GM19328 (cell line): Measurements from ENCODE around the gene NELL1.

Experiments used
- ATAC-seq: cut with Tn5 transposase; IDR thresholded peaks from one replicate; pipeline ENCODE4 v1.9.1; 2021; ENCODE audit warnings: mild to moderate bottlenecking, moderate library complexity; ENCODE audit not compliant: unreplicated experiment

Gene NELL1

DNA sequence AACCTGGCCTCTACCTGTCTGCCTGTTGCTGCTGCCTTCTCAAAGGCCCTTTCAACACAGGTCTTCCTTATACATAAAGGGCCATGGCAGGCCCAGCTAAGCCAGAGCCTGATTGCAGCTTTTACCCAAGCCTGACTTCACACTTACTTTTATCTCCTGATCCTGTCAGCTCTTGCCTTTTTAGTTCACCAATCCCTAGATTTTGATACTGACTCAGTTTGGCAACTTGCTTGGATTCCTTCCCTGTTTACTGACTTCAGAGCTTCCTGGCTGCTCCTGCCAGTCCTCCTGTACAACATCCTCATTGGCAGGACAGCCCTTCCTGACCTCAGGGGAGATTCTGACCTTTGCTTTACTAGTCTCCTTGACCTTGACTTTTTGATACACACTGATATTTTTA, 195.2 kb downstream of the NELL1 start:
- ATAC-seq: no peak

DNA sequence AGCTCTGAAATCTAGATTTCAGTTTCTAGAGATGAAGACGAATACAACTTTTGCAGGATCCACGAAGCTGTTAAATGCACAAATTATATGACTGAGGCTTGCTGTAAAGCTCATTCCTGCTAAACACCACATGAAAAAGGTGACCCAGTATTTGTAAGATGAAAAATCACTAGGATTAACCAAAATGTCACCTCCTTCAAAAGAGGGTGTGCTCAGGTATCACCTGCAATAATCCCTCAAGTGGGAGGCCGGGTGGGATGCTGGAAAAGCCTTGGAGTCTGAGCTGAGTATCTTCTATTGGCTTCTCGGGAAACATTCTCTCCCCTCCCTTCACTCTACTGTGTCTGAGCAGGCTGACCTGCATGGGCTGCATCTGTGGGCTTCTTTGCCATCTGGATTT, 195.8 kb downstream of the NELL1 start:
- no peak for ATAC-seq

DNA sequence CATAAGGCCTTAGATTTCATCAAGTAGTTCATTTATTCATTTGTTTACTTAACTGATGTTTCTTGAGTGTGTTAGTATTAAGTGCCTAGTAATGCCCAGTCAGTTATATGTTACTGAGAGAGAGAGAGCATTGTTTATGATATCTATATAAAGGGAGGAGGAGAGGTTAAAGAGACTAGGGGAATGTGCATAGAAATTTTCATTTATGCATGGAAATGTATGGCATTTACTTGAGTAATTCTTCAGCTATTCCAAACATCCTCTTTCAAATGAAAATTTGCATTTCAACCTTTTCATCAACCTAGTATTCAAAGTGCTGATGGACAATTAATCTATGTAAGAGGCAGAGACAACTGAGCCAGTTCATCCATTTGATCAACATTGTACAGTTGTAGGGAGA, 199.7 kb downstream of the NELL1 start:
- ATAC-seq: no peak

DNA sequence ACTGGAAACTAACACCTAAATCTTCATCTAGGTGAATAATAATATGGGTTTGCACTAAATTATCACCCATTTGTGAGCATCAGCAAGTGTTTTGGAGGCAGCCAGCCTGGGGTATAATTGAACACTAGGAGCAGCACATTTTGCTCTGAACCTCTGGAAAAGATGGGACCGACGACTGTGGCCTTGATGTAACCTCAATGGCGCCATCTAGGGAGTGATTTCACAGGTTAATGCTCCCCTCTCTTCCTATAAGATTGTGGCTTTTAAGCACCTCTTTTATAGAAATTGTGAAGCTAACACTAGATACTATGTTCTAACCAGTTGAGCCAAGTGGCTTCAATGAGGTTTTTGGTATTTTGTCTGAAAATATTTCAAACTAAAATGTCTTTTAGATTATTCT, 203.7 kb downstream of the NELL1 start:
- no peak for ATAC-seq

DNA sequence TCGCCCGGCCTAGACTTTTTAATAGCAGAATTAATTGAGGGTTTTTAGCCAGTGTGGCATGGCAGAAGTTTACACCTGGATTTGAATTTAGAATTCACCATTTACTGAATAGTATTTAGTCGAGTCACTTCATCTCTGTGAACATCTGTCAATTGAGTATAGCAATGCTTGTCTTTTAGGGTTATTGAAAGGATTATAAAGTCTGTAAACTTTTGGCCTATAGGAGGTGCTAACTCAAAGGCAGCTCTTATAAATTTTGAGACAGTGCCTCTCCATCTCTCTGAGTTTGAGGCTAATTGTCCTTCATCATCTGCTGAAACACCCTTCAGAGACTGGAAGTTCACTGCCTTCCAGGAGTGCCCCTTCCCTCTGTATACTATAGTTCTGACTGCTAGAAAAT, 205.0 kb downstream of the NELL1 start:
- ATAC-seq: no peak

DNA sequence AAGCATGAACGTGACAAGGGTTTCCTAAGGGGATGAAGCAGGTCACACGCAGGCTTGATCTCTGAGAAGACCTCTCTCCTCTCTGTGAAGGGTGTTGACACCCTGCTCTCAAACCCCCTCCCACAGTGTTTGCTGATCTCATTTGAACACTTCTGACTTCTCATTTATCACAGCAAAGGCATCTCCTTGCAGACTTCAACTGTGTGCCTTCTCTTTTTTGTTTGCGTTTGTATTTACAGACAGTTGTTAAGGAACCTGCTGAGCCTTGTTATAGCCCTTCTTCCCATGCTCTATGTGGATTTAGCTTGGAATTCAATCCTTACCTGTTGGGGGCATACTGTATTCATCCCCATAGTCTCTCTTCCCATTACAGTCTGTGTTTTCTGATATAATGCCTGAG, 206.5 kb downstream of the NELL1 start:
- ATAC-seq: no peak

DNA sequence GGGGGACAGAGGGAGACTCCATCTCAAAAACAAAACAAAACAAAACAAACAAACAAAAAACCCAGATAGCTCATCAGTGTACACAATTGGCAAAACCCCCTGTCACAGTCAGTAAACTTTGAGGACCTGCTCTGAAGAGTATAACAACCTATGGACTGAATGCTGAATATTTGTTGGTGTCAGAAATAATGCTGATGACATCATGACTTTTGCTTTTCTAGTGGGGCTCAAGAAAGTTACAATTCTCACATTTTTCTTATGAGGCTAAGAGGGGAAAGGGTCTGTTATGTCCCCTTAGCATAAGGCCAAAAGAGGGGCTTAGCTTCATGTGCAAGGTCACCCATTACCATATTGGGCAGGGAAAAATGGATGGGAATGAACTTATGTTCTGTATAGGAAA, 207.4 kb downstream of the NELL1 start:
- ATAC-seq: no peak

DNA sequence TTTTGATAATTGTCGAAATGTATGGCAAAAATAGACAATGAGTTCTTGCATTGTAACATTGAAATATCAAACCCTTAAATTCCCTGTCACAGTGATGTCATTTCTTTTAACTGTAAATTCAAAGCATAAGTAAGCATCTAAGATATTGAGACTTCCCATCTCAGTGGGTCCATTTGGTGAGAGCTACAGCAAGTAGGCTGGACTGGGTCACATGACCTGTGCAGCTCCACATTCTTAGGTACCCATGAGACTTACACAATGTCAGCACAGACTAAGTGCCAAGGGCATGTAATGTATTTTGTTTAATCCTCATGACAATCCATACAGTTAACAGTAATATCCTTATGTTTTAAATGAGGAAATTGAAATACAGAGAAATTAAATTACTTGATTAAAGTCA, 210.7 kb downstream of the NELL1 start:
- no peak for ATAC-seq

DNA sequence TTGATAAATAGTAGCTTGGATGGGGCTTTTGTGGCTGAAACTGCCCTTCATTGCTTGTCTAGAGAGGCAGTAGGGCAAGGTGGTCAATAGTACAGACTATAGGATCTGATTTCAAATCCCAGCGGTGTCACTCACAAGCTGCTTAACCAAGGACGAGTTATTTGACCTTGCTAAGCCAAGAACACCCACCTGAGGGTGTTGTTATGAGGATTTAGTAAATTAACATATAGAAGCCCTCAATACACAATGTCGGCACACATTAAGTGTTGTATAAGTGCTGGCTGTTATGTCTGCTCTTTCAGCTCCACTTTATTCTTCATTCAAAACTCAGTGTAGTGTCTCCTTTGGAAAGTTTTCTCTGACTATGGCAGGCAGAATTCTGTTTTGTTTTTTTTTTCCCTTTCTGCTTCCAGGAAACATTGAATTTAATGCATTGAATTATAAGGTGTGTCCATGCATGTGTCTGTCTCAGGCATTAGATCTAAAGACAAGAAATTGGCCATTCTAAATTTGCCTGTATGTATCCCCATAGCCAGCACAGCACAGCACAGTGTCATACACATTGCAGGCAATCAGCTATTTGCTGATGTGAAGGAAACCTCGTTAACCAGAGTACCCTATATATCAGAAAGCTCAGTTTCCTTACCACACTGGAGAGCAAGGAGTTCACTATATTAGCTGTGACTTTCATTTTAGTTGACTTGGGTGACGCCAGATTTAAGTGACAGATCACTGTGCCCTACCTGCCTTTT, 212.1 kb downstream of the NELL1 start:
- no peak for ATAC-seq

DNA sequence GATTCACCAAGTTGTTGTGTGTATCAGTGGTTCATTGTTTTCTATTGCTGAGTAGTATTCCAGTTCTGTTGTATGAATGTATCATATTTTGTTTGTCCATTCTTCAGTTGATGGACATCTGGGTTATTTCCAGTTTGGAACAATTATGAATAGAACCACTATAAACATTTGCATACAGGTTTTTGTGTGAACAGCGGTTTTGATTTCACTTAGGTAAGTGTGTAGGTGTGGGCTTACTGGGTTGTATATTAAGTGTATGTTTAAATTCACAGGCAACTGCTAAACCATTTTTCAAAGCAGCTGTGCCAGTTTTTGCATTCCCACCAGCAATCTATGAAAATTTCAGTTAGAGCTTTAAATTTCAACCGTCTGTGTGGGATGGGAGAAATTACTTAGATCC, 217.8 kb downstream of the NELL1 start:
- no peak for ATAC-seq

DNA sequence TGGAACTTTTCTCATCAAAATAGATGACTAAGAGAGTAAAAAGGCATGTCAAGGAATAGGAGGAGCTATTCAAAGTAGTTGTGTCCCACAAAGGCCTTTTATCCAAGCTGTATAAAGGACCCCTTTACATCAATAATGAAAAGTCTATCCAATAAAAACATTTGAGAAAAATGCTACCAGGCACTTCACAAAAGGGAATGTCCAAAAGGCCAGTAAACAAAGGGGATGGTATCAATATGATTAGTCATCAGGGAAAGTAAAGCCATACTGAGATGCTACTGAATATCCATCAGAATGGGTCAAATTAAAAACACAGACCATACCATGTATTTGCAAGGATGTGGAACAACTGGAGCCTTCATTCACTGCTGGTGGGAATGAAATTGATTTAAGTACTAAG, 224.9 kb downstream of the NELL1 start:
- ATAC-seq: no peak

DNA sequence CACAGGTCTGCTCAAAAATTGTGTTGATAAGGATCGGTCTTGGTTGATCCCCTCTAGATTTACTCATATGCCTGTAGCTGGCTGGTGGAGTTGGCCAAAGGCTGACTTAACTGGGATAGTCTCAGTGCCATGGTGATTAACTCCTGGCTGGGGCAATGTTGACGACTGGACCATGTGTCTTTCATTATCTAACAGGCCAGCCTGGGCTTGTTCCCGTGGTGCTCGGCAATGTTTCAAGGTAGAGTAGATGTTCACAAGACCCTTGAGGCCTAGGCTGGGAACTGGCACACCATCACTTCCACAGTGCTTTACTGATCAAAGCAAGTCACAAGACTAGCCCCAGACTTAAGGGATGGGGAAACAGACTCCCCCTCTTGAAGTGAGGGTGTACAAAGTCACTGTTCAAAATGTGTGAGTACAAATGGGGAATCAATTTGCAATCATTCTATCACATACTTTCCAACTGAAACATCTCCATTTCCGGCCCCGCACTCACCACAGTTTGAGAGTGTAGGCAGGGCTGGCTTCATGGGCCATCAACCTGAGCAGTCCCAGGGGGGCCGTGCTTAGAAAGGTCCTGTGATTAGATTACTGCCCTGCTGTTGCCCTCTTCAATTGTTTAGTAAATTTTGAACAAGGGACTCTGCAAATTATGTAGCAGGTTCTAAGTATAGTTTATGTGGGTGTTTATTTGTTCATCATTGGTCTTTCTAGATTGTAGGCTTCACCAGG, 240.8 kb downstream of the NELL1 start:
- ATAC-seq: no peak

DNA sequence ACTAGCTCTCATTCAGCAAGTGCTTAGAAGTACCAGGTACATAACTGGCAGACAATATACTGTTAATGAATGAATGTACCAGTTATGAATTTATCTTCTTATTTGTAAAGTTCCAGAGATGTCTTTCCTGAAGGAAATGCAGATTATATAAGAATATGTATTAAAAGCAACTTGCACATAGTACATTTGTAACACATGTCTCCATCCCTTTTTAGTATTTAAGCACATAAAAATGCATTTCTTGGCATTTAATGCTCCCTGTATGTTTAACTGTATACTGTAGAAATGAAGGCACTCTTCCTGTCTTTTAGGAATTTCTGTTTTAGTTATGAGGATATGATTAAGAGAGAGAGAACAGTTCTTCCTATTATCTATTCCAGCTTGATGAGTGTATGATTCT, 241.3 kb downstream of the NELL1 start:
- no peak for ATAC-seq

DNA sequence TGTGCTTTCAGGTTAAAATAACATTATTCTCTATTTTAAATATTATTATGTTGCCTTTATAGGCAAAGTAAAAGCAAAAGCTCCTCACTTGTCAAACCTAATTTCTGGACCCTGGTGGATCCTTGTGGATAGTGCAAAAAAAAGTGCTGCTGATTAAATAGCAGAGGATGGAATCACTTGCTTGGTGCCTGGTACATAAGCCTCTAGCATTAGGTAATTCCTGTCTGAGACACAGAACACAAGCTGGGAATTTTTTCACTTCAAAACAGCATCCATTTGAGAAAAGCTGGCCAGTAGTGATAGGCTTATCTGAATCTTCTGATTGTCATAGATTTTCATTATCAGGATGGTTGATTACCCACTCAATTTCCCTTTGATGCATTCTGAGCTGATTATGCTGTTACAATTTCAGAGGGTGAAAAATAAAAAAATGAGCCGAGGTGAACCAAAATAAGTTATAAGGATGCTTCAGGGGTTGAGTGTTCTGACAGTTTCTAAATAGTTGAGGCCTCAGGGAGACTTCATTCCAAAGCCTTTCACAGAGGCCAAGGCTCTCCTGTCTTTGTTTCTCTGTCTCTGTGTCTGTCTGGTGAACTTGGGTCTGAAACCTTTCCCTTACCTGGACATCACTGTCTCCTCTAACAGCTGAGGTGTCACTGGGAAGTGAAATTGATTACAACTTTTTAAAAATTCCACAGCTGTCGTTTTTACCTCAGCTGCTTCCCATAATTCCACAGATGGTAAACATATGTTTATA, 242.9 kb downstream of the NELL1 start:
- no peak for ATAC-seq

DNA sequence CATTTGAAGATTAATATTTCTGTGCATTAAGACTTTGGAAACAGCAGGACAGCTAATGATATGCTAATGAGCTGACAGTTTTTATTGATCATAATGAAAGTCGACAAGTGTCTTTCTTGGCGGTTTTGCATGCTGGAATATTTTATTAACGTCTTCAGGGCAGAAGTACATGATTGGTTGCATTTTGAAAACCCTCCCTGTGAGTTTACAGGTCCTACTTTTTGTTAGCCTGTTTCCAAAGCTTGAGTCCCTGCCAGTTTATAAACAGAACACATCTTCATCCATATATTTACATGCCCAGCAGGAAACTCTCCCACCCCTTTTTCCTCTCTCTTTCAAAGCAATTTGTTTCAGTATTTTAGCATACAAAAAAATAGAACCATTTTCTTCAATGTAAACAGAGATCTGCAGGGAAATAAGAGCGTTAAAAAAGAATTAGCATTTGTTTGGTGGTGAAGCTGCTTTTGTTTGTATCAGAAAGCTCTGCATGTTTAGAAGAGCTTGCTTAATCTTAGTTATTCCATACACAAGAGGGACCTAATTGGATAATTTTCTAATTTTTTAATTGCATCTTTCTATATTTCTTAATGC, 243.6 kb downstream of the NELL1 start:
- no peak for ATAC-seq

DNA sequence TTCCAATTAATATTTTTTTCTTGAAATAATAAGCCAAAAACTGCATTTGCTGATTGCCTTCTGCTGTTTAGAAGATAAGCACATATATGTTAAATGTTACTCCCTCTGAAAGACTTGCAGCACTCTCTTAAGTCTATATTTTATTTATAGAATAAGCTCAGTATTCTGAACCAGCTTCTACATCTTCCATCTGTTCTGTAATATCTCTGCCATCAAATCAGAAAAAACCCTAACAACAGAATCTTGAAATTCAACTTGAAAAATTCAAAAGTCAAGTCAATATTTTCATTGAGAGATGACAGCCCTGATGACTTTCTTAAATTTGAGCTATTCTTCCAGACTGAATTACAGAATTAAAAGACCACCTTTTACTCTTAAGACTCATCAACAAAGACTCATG, 247.9 kb downstream of the NELL1 start:
- ATAC-seq: no peak

DNA sequence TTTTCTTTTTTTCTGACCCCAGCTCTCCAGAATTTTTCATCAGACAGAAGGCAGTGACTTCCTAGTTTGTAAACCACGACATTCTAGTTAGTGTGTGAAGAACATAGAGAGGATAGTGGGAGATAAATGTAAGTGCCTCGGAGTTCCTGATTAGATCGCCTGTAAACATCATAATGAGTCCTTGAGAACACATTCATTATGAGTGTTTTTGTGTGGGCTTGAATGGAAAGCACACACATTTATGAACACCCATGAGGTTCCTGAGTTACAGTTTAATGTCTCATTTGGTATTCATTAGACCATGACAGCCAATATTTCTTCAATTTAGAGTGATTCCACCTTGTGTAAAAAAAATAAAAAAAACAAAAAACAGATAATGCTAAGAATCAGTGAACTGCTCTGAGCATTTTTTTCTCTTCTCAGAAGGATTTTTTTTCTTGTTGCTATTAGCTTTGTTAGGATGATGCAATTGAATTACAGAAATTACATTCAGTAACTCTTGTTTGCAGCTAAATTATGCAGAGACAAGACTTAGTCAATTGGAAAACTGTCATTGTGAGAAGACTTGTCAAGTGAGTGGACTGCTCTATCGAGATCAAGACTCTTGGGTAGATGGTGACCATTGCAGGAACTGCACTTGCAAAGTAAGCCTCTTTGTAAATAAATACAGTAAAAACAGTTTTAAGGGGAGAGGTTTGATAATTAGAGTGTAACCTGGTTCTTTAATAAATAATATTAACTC, 257.6 kb downstream of the NELL1 start:
- ATAC-seq: no peak

DNA sequence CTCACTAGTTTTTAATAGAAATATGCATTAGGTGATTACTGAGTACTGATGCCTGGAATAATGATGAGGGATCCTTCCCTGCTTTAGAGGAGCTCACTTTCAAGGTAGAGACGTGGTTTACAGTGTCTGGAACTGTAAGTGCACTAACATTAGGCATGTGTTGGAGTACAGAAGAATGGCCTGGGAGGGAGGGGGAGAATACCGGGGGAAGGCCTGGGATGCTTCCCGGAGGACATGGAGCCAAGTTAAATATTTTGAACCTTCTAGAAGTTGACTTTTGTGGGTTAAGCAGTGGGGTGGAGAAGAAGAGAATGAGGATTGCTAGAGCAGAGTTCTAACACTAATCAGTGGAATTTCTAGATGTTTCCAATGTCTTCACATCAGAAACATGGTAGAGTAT, 261.6 kb downstream of the NELL1 start:
- no peak for ATAC-seq

DNA sequence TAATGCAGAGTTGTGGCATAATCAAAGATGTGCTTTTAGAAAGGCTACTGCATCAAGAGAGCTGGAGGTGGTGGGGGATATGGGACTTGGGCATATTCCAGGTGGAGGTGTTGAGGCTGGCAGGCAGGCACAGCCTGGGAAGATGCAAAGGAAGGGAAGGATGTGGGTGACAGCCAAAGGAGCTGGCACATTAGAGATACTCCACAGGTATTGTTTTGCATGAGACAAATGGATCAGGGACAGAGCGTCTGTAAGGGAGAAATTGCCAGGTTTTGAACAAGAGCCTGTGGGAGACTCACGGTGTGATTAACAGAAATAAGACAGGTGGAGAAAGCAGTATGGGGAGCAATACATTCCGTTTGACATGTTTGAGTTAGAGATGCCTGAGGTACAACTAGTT, 263.7 kb downstream of the NELL1 start:
- no peak for ATAC-seq

DNA sequence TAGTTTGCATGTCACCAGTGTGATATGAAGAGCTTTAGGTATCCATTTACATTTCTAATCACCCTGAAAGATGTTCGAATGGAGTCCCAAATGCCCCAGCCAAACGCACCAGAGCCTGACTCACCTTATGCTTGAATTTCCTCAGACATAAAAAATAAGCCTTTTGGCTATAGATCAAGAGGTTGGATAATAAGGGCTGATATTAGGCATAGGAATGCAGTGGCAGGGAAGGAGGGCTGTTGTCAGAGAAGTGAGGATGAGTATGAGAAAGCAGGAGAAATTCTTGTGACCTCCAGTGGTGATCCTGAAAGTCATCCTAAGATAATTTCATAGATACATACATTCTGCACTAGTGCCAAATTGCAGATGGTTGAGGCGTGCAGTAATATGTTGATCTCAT, 264.6 kb downstream of the NELL1 start:
- ATAC-seq: no peak

DNA sequence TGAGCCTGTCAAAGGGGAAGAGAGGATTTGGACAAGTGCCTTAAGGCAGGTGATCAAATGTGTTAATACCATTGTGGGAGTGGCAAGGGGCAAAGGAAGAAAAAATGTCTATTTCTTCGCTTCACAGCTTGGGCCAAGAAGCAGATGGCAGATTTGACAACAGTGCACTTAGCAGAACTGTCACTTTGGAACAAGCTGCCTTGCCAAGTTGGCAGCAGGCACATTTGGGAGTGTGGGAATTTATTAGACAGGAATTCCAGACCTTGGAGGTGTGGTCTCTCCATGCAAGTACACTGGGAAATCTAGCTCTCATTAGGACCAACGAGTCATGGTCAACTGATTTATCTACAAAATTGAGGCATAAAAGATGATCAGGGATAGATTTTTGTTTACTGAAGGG, 265.1 kb downstream of the NELL1 start:
- no peak for ATAC-seq
